Activated CD4-positive, alpha-beta T cell treated with anti-CD3 and anti-CD28 coated beads for 24 hours (primary cell): ENCODE measurements around the gene NOD2.
A peak's percentile ranks its signal among the peaks of the same experiment; 100 is the strongest.

ENCODE experiments used
- DNase-seq, 2 donors: peaks; one replicate each; pipeline ENCODE4 v3.0.0-alpha.2; 2020; ENCODE audit warnings: low read depth in 2 of 2

The NOD2 gene

DNA sequence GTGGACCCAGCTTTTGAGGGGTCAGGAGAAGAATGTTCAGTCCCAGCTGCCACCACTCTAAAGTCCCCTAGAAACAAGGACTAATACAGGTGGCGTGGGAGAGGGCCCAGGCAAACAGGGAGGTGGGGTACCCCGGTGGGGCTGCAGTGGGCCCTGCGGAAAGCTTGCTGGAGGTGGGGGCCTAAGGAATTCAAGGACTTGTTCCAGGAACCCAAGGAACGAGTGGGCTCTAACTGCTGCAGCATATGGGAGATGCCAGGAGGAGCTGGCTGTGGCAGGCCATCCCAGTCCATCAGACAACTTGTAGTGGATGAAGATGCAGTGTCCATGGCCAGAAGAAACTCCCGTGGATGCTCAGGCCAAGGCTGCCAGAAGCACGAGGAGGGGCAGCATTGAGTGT, 22.9 kb upstream of the NOD2 start:
- no peak for DNase-seq

- peak; percentile 37 to 51 for DNase-seq
These were observed 21.7 kb upstream of the NOD2 start for GRCh38 chr16:50671644-50672260.

- no peak for DNase-seq
These were observed 19.7 kb upstream of the NOD2 start for GRCh38 chr16:50673496-50674275.

GRCh38 chr16:50674831-50675230, 18.6 kb upstream of the NOD2 start:
- no peak for DNase-seq

DNA sequence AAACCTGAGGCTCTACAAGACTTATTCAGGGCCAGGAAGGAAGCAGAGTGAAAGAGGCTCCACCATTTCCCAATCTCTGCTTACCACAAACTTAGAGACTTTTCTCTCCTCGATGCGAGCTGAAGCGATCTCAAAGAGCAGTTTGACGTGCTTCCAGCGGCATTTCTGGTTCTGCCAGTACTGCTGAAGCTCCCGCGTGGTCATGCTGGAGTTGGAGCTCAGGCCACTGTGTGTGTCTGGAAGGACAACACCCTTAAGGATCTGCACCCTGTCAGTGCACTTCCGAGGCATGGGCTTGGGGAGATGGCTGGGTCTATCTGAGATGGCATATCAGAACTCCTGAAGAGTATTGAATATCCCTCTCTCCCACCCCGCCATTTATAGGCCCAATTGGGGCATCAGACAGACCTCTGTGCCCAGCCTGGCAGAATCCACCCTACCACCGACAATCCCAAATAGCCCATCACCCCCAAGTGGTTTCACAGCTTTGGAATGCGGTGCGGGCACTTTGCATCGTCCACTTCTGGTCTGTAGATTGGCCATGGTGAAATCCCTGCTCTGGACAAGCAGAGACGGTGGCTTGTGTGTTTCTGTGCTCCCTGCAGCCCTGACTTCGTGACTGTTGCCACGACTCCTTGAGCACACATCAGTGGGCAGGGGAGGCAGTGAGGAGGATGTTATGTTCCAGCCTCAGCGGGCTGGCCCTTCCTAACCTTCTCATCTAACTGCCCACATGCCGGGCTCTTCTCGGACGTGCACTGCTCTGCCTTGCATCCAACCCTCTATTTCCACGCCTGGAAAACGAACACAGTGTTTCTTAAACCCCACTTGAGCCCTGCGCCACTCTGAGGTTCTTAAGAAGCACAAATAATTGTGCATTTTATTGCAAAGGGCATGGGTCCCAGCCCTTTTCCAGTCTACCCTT, 17.5 kb upstream of the NOD2 start:
- no peak for DNase-seq

GRCh38 chr16:50676684-50677225, 16.7 kb upstream of the NOD2 start:
- no peak for DNase-seq

DNA sequence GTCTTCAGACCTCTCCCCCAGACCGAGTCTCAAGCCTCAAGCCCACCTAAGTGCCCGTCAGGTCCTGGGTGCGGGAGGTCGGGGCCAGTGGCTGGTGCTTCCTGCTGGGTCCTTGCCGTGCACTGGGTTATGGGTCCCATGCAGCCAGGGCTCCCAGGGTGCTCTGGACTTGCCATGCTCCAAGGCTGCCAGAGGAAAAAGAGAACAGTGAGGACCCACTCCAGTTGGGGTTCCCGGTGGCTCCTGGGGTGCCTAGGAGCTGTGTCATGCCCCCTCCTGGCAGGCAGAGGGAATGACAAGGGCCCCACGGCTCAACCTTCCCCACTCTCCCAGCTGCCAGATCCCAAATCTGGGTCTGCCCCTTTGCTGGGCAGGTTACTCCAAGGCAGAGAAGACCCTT, 16.1 kb upstream of the NOD2 start:
- DNase-seq, result no peak

DNA sequence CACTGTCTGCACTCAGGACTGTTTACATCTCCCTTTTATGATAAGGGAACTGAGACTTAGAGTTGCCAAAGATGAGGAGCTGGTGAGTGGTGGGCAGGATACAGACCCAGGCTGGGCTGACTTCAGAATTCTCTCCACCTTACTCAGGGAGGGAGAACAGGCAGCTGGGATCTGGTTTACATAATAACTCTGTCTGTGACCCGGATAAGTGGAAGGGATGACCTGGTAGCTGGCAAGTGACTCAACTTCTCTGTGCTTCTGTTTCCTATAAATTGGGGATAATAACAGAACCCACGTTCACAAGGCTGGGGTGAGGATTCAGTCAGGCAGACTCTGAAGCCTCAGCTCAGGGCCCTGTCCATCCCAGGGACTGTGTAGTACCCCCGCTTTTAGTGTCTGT, 14.9 kb upstream of the NOD2 start:
- DNase-seq, result no peak

DNA sequence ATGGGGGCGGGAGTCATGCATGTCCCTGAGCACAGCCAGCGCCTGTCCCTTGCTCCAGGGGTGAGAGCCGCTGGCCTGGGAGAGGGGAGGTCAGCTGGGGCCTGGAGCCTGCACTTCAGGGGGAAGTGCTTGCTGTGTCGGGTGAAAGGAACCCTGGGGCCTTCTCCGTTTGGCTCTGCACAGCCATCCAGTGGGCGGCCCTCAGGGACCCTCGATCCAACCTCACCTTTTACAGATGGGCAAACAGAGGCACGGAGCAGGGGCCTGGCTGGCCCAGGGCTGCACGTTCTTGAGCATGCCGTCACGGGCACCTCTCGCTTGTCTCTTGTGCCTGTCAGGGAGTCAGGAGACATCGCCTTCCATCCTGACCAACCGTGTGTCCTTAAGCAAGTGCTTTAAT, 14.1 kb upstream of the NOD2 start:
- DNase-seq, result no peak

- DNase-seq, result no peak
These were observed 13.5 kb upstream of the NOD2 start for GRCh38 chr16:50679676-50680555.

- no peak for DNase-seq
These were observed 12.9 kb upstream of the NOD2 start for GRCh38 chr16:50680556-50680893.

GRCh38 chr16:50681021-50681885, 12.2 kb upstream of the NOD2 start, which contains the start of gene SNX20:
Gene SNX20 (minus strand): TSS chr16:50681312. CDS start chr16:50677526, 3,786 bp downstream.
- peak in 1 of 2 donors; percentile 35 for DNase-seq

DNA sequence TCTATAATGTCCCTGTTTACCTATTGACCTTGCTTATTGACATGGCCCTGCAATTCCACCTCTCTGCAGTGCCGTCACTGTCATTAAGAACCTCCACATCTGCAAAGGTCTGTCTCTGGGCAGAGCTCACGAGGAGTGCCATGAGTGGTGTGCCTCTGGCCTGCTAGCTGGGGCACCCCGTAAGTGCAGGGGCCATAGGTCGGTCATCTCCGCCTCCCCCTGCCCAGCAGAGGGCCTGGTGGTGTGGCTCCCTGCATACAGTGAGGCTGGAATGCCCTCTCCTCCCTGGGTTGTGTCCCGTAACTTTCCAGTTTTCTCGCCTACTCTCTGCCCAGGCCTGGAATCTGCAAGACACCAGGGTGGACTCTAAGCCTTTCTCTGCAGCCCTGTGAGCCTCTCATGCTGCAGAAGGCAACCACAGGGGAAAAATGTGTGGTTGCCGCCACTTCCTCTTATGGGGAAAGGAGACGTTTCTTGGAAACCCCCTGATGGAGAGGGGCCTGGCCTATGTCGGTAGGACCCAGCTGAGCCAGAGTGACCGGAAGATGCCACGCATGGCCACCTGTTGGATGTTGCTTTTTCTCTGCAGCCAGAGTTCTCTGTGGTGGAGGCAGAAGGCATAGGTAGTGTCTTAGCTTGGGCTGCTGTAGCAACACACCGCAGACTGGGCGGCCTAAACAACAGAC, 9.6 kb upstream of the NOD2 start:
- DNase-seq, result no peak

- no peak for DNase-seq
These were observed 8.5 kb upstream of the NOD2 start for GRCh38 chr16:50684823-50685461.

- no peak for DNase-seq
These were observed 7.8 kb upstream of the NOD2 start for GRCh38 chr16:50685462-50686063.

- no peak for DNase-seq
These were observed 5.3 kb upstream of the NOD2 start for GRCh38 chr16:50688083-50688482.

- DNase-seq, result no peak
These were observed 4.5 kb upstream of the NOD2 start for GRCh38 chr16:50688867-50689266.

GRCh38 chr16:50690177-50690576, 3.2 kb upstream of the NOD2 start:
- DNase-seq, result no peak

- DNase-seq, result no peak
These were observed 785 bp upstream of the NOD2 start for GRCh38 chr16:50692644-50692998.
